Measurements from ENCODE around the gene ASB16.

The ASB16 gene

DNA sequence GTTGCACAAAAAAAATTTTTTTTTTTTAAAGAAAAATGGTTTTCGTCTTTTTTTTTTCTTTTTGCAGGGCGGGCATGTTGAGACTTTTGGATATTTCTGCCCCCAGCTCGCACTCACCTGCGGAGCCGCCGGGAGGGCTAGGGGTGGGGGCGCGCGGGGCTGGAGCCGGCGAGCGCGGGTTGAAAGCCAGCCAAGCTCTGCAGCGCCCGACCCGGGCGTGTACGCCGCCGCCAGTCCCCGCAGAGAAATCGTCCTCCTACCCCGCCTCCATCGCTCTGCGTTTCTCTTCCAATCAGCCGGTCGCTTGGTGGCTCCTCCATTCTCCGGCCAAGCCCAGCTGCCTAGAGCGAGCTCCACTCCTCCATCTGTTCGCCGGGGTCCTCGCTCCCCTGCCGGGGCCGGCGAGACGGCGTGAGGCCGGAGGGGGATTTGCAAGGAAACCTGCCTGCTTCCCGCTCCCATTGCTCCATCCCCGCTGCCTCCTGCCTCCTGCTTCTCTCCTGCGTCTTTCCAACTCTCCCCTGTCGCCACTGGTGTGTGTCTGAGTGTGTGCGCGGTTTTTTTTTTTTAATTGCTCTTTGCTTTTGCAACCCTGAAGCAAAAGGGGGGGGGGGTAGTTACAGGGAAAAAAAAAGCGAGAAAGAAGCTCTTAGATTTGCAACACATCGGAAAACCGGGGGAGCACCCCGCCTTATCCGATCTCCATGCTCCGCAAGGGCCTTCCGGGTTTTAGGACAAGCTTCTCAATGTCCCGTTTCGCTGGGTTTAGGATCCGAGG, 50.8 kb downstream of the ASB16 start:
- DNase-seq (ENCODE audit: low read depth) = peak; percentile 90
- peak overlapping the region; percentile 90 for H3K4me3 ChIP-seq (ENCODE audit: low read depth, low read length)
- TF ChIP-seq, protein P1, sequence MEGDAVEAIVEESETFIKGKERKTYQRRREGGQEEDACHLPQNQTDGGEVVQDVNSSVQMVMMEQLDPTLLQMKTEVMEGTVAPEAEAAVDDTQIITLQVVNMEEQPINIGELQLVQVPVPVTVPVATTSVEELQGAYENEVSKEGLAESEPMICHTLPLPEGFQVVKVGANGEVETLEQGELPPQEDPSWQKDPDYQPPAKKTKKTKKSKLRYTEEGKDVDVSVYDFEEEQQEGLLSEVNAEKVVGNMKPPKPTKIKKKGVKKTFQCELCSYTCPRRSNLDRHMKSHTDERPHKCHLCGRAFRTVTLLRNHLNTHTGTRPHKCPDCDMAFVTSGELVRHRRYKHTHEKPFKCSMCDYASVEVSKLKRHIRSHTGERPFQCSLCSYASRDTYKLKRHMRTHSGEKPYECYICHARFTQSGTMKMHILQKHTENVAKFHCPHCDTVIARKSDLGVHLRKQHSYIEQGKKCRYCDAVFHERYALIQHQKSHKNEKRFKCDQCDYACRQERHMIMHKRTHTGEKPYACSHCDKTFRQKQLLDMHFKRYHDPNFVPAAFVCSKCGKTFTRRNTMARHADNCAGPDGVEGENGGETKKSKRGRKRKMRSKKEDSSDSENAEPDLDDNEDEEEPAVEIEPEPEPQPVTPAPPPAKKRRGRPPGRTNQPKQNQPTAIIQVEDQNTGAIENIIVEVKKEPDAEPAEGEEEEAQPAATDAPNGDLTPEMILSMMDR (conservative IDR thresholded peaks at IDR 0.05; ENCODE audit: low read depth, low read length) = no peak

DNA sequence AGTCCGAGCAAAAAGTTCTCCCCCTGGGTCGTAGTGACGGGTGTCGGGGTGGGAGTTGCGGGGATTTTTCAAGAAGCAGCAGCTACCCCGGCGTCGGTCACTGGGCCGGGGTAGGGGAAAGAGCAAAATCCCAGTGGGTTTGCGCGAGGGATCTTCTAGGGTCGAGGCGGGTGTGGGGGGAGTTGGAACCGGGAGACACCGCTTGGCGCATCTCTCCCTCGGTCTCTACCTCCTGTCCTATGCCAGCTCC, 51.3 kb downstream of the ASB16 start:
- TF ChIP-seq, protein P1 (conservative IDR thresholded peaks at IDR 0.05; ENCODE audit: low read depth, low read length) = no peak
- peak overlapping the region; percentile 90 for H3K4me3 ChIP-seq (ENCODE audit: low read depth, low read length)
- no peak for DNase-seq (ENCODE audit: low read depth)

DNA sequence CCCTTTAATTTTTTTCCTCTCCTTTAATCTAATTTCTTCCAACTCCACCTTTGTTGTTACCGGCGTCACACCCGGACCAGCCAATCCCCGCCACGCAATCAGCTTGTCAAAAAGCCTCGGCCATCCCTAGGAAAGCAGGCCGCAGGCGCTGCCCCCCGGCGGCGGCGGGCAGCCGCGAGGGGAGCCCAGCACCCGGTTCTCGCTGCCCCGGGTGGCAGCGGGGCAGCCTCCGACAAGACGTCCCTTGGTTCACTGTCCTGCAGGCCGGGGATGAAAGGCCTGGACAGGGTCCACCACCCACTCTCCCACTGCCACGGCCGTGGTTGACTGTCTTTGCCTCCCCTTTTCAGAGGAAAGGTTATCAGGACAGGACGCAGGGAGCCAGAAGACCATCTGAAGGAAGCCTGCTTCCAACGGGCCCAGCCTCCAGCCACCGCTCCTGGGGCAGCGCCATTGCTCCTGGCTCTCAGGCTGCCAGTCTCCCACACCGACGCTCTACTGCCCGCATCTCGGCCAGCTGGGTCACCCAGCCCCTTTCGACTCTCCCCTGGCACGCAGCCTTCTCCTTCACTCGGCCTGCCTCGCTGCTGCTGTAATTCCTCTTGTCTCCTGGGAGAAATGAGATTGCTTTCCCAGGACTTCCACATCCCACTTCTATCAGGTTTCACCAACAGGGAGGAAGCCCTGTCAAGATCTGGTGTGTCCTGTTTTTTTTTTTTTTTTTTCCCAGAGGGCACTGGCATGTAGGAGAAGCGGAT, 51.8 kb downstream of the ASB16 start:
- peak overlapping the region; percentile 90 for H3K4me3 ChIP-seq (ENCODE audit: low read depth, low read length)
- TF ChIP-seq, protein P1 (conservative IDR thresholded peaks at IDR 0.05; ENCODE audit: low read depth, low read length) = no peak
- peak; percentile 73 for DNase-seq (ENCODE audit: low read depth)

DNA sequence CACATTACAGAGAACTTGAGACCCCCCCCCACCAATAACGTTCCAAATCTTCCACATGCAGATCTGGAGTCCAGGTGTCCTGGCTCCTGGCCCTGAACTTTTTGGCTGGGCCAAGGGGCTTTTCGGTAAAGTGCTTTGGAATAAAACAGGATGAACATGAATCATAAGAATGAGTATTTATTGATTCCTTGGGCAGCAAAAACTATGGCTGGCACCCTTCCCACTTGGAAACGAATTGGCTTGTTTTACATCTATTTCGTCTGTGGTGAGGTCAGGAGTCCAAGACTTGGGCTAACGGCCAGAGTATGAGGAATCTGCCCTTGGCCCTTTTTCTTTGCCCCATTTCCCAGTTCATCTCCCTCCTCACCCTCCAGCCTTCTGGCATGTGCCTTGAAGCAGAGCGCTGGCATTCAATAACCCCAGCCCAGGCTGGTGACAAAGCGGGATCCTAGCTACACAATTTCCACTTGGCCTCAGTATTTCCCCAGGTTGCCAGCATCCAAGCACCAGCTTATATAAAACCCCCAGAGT, 53.1 kb downstream of the ASB16 start:
- TF ChIP-seq, protein P1 (conservative IDR thresholded peaks at IDR 0.05; ENCODE audit: low read depth, low read length) = no peak
- no peak overlapping the region for H3K4me3 ChIP-seq (ENCODE audit: low read depth, low read length)
- no peak for DNase-seq (ENCODE audit: low read depth)
